Spleen (tissue), 7 donors: ENCODE results near the gene OSBPL10.

ENCODE experiments used
- POLR2A ChIP-seq, 3 donors: fragments of 450-650 bp; IDR thresholded peaks; one replicate each; pipeline ENCODE4 v1.5.1; 2017; ENCODE audit warnings: antibody characterized with exemption in 3 of 3, mild to moderate bottlenecking in 1 of 3
- TF ChIP-seq, protein P1 (sequence below), 11 experiments: fragments of 200-600 bp in 7 of 11; fragments of 450-650 bp in 4 of 11; sonication (generic) in 4 of 11; IDR thresholded peaks in 8 of 11; conservative IDR thresholded peaks in 3 of 11; 1 replicate in 7 of 11; 2 replicates in 4 of 11; pipeline versions ENCODE4 v1.4.0 to v1.8.0; 2016 to 2021; ENCODE audit warnings: antibody characterized with exemption in 11 of 11, inconsistent platforms in 4 of 11, mild to moderate bottlenecking in 1 of 11
- donor health status: DM: no; HTN: no; CAD: no; lungs with moderate emphysema.
- donor health status: DM: no; HTN: no; CAD: no.
- donor health status: DM: no; HTN: no; CAD: no.

GRCh38 chr3:31688984-31689383 lies 292.1 kb downstream of the OSBPL10 start:
- TF ChIP-seq, protein P1, sequence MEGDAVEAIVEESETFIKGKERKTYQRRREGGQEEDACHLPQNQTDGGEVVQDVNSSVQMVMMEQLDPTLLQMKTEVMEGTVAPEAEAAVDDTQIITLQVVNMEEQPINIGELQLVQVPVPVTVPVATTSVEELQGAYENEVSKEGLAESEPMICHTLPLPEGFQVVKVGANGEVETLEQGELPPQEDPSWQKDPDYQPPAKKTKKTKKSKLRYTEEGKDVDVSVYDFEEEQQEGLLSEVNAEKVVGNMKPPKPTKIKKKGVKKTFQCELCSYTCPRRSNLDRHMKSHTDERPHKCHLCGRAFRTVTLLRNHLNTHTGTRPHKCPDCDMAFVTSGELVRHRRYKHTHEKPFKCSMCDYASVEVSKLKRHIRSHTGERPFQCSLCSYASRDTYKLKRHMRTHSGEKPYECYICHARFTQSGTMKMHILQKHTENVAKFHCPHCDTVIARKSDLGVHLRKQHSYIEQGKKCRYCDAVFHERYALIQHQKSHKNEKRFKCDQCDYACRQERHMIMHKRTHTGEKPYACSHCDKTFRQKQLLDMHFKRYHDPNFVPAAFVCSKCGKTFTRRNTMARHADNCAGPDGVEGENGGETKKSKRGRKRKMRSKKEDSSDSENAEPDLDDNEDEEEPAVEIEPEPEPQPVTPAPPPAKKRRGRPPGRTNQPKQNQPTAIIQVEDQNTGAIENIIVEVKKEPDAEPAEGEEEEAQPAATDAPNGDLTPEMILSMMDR (IDR thresholded peaks at IDR 0.05 in 8 of 11, conservative IDR thresholded peaks at IDR 0.05 in 3 of 11) = no peak
- TF ChIP-seq POLR2A (IDR thresholded peaks at IDR 0.05) = no peak
